HG03095 (cell line): ENCODE measurements around the gene MTG2.

Experiments
- ATAC-seq: cut with Tn5 transposase; IDR thresholded peaks from one replicate; pipeline ENCODE4 v1.9.1; 2021; ENCODE audit warnings: moderate library complexity; ENCODE audit not compliant: unreplicated experiment

MTG2 gene

GRCh38 chr20:62216636-62217566 is 34.1 kb downstream of the MTG2 start:
- no peak for ATAC-seq

GRCh38 chr20:62217913-62218773 is 35.3 kb downstream of the MTG2 start:
- ATAC-seq, result no peak

DNA sequence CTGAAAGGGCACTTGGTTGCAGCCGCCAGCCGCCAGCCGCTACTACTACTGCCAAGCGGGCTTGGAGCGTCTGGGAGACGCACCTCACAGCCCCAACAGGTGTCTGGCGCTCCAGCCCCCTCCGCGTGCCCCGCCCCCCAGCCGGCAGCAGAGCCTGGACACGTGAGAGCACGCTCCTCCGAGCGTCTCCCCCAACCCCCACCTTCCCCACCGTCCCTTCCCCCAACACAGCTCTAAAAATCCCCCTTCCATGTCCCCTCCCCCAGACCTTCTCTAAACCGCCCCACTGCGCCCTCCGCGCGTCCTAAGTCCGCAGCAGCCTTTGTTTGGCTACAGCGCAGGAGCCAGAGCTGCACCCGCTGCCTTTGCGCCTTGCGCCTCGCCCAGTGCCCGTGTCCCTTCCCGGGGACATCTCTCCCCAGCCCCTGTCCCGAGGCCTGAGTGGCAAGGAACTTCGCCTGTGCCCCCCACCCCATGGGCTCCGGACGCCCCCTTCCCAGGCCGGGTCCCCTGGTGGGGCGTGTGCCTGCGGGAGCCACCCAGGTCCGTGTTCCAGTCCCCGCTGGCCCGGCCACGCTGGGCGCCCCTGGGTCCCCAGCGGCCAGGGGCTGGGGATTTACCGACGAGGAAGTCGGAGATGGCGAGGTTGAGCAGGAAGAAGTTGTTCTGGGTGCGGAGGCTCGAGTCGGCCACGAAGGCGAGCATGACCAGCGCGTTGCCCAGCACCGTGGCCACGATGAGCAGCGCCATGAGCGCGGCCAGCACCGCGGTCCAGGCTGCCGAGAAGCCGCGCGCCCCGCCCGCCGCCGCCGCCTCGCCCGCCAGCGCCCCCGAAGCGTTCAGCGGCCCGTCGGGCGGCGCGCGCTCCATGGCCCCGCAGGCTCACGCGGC is 36.5 kb downstream of the MTG2 start:
- ATAC-seq, result no peak

DNA sequence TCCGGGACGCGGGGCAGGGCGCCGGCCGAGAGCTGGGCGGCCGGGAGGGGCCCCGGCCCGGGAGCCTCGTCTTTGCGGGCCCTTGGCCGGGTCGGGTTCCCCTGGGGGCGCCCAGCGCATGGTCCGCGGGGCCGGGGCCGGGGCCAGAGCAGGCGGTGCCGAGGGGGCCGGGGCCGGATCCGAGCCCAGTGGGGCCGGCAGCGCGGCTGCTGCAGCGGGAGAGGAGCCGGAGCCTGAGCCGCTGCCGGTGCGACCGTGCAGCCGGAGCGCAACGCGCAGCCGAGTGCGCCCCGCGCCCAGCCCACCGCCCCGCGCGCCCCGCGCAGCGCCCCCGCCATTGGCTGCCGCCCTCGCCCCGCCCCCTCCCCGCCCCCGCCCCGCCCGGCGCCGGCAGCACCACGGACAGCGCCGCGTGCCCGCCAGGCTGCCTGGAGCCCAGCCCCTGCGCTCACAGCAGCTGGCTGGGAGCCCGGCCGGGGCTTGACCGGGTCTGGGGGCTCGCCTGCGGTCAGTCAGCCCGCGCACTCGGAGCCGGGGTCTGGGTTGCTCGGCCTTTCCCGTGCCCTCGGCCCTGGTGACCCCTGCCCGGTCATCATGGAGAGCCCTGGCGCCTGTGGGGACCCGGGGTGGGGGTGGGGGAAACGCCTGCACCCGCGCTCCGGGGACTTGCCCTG is 37.3 kb downstream of the MTG2 start, which contains the start of gene HRH3:
TSS of gene HRH3 (minus strand) at position 287 of the 674 bp plus-strand sequence. CDS start 308 bp downstream, outside the sequence.
- ATAC-seq, result no peak

DNA sequence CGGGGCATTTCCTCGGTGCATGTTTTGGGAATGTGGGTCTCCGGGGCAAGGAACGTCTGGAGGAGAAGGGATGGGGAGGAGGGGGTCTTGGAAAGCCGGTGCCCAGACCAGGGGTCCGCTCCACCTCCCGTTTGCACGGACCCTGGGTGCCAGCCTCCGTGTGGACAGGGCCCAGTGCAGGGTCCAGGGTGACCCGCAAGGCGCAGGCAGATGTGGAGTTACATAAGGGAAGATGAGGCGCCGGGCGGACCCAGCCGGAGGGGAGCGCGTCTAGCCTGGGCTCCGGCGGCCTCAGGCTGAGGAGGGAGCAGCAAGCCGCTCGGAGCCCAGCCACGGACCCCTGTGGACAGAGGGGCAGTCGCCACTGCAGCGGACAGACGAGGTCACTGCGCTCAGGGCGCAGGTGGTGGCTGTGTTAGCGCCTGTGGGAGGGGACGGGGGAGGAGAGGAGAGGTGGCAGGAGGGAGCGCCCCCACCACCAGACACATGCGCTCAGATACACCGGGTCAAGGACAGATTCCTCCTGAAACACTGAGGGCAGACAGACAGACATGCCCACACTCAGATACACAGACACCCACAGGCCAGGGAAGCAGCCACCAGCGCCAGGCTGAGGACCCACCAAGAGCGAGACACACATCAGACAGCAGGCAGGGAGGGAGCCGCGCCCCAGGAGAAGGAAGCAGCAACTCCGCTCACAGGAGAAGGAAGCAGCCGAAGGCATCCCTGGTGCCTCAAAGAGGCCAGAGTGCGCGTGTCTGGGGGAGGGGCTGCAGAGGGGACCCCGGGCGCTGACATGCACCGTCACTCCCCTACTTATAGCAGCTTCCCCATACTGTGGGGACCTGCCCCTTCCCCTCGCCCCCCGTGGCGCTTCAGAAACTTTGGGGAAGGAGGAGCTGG is 38.1 kb downstream of the MTG2 start:
- no peak for ATAC-seq

- ATAC-seq, result no peak
Measured at GRCh38 chr20:62222266-62222850, 39.5 kb downstream of the MTG2 start.

- no peak for ATAC-seq
Measured at GRCh38 chr20:62222972-62223371, 40.1 kb downstream of the MTG2 start.

- ATAC-seq, result no peak
Measured at GRCh38 chr20:62223571-62223970, 40.7 kb downstream of the MTG2 start.

DNA sequence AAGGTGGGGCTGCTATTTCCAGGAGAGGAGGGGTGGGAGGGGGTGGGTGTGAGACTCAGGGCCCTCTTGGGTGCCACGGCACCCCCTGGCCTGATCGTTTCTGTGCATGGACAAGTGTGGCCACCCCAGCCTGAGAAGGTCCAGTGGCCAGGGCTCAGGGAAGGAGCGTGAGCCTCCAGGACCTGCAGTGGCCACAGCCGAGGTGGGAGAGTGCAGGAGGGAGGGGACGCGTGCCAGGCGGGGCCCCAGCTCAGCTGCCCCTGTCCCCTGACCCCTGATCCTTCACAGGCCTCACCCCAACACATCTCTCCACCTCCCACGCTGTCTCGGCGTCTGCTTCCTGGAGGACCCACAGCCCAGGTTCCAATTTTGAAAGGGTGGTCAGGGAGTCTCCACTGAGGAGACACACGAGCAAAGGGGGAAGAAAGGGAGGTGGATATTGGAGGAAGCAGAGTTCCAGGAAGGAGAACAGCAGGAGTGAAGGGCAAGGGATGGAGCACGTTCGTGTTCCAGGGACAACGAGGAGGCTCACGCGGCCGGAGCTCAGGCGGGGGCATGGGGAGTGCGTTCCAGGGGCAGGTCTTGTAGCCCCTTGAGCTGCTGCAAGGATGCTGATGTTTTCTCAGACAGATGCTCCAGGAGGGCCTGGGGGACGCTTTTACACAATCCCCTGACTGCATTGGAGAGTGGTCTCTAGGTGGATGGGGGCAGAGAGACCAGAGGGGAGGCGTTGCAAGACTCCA is 41.5 kb downstream of the MTG2 start:
- no peak for ATAC-seq

- ATAC-seq, result no peak
Measured at GRCh38 chr20:62225026-62225425, 42.2 kb downstream of the MTG2 start.

DNA sequence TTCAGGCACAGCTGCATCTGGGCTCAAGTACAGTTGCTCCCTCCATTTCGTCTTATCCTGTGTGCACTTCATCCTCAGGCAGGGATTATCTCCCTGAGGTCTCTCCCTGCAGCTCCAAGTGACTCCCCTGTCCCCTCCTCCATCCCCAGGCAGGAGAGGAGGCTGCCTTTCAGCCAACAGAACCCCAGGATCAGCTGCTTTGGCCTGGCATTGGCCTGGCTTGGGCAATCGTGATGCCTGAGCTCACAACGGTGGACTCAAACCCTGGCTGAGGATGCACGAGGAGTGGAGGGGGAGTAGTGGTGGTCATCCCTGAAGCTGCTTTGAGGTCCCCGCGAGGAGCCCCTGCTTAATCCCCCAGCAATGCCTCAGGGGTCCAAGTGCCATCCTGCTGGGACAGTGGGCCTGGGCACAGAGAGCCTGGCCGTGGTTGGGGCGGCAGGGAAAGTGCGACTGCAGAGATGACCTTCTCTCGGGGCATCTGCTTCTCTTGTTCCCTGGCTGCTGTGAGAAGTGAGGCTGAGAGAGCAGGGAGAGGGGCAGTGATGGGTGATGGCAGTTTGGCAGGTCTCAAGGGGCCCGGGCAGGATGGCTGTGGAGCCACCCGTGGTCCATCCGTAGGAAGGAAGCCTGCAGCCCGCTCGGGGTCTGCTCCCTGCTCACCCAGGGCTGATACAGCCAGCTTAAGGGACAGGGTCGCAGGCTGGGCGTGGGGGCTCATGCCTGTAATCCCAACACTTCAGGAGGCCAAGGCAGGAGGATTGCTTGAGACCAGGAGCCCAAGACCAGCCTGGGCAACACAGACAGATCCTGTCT is 43.2 kb downstream of the MTG2 start:
- ATAC-seq, result no peak

GRCh38 chr20:62226707-62227590 is 44.1 kb downstream of the MTG2 start:
- no peak for ATAC-seq

DNA sequence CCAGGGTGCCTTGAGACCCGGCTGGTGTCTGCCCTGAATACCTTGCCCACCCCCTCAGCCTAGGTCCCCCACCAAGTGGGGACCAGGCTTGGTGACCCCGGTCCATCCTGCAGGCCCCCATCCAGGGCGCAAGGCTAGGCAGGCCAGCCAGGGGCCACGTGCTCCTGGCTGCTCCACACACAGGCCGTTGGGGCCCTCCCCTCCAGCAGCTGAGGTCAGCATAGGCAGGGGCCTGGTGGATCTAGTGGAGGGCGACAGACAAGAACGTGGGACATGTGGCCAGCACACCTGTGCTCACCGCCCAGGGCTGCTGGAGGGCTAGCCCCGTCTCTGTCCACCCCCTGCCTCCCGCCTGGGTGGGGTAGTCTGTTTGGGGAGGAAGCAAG is 44.8 kb downstream of the MTG2 start:
- no peak for ATAC-seq

DNA sequence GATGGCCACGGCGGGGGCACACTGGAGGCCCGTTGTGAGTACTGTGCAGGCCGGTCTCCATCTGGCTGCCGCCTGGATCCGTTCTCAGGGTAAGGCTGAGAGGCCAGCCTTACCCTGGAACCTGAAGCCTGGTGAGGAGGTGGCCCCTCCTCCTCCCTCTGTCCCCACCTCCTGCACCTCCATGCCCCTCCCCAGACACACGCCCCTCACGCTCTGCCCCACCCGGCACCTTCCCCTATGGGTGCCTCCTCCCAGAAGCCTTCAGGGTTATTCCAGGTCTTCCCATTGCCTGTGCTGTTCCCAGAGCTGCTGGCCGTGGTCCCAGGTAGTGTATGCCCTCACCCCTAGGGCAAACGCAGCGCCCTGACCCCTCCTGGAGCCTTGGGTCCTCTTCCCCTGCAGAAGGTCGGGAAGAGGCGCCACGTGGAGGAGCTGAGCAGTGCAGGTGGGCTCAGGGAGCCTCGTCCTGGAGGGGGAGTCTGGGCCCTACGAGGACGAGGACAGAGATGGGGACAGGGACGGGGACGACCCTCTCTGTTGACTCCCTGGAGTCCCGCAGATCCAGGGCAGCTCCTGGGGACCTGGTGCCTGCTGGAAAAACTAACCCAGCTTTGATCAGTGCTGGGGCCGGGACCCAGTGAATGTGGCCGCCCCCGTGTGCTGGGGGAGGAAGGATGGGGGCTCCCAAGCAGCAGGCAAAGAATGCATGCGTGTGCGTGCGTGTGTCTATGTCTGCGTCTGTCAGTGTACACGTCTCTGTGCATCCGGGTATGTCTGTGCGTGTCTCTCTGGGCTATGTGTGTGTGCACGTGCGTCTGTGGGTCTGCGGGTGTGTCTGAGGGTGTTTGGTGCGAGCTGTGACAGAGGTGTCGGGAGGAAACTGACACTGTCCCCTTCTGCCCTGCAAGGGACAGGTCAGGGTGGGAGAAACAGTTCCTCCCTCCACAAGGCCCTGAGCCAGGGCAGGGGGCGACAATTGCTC is 45.4 kb downstream of the MTG2 start:
- no peak for ATAC-seq

GRCh38 chr20:62228982-62229545 is 46.2 kb downstream of the MTG2 start:
- no peak for ATAC-seq
